Loucy (cell line): ENCODE results near the gene ARHGAP1.

Experiments
- EZH2phosphoT487 ChIP-seq: fragments of 200-600 bp; IDR thresholded peaks from 2 replicates; pipeline ENCODE4 v1.6.1; 2018; ENCODE audit warnings: antibody characterized with exemption, mild to moderate bottlenecking, moderate library complexity, borderline replicate concordance
- TF ChIP-seq, protein P1 (sequence below): fragments of 200-600 bp; sonication (generic); conservative IDR thresholded peaks from 2 replicates; pipeline ENCODE4 v1.5.1; 2014; ENCODE audit warnings: mild to moderate bottlenecking, antibody characterized with exemption, low read length

DNA sequence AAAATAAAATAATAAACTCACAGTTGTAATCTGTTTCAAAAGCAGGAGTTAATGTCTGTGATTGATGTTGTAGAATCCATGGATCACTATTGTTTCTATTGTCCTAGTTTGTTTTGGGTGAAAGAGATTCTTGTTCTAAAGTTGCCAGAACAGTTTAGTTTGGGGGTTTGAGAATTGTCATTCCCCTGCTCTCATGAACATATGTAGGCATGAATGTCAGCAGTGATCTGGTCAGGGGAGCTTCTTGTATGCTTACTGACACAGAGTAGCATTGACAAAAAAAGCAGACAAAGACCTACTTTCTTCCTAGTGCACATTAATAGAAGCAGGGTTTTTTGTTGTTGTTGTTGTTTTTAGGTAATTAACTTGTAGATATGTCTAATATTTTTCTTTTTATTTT lies 38.6 kb downstream of the ARHGAP1 start:
- TF ChIP-seq, protein P1, sequence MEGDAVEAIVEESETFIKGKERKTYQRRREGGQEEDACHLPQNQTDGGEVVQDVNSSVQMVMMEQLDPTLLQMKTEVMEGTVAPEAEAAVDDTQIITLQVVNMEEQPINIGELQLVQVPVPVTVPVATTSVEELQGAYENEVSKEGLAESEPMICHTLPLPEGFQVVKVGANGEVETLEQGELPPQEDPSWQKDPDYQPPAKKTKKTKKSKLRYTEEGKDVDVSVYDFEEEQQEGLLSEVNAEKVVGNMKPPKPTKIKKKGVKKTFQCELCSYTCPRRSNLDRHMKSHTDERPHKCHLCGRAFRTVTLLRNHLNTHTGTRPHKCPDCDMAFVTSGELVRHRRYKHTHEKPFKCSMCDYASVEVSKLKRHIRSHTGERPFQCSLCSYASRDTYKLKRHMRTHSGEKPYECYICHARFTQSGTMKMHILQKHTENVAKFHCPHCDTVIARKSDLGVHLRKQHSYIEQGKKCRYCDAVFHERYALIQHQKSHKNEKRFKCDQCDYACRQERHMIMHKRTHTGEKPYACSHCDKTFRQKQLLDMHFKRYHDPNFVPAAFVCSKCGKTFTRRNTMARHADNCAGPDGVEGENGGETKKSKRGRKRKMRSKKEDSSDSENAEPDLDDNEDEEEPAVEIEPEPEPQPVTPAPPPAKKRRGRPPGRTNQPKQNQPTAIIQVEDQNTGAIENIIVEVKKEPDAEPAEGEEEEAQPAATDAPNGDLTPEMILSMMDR, result no peak
- TF ChIP-seq EZH2phosphoT487, result no peak
